Endothelial cell of umbilical vein (primary cell): ENCODE data around the gene GJB3. TPM values are rescaled to one million over a fixed set of nuclear protein-coding genes. Genes with fewer than 3 reads are reported as not detected.

Source experiments
- BruUV-seq: library from RNA; stranded (reverse); fragments of 400-500 nt; replicated peaks from 2 replicates; lab custom pipeline; 2021; lab: Mats Ljungman, UMichigan
- CTCF ChIA-PET: fragments of 300-600, 350-600 bp; sonication (Branson Sonifier 250); formaldehyde crosslinking; loops from one replicate; lab custom pipeline; 2021; ENCODE audit warnings: antibody characterized with exemption, inconsistent platforms; lab: Charles Lee
- POLR2A ChIA-PET: fragments of 300-600, 350-600 bp; sonication (Branson Sonifier 250); formaldehyde crosslinking; loops from one replicate; lab custom pipeline; 2021; ENCODE audit warnings: antibody characterized with exemption, inconsistent platforms; lab: Charles Lee
- DNase-seq: peaks from one replicate; pipeline ENCODE4 v3.0.0-alpha.2; 2011; ENCODE audit warnings: low read depth, low spot score
- FAIRE-seq: peaks from 2 replicates; lab custom pipeline; 2011; peaks lifted over from hg19 to GRCh38; lab: Jason Lieb, UNC
- H2AFZ ChIP-seq: 2 replicates; pipeline ENCODE4 v1.6.0; 2012; ENCODE audit warnings: low read depth, low read length, control low read depth, inconsistent platforms
- H3K27ac ChIP-seq: 2 replicates; pipeline ENCODE4 v1.5.1; 2011; ENCODE audit warnings: low read depth, mild to moderate bottlenecking, control low read depth, low read length, moderate library complexity; ENCODE audit not compliant: insufficient read depth
- H3K27me3 ChIP-seq, 2 experiments: 2 replicates each; pipeline versions ENCODE4 v1.6.0 to v1.6.1; 2011; ENCODE audit warnings: low read length in 2 of 2, mixed read lengths in 1 of 2; ENCODE audit not compliant: control insufficient read depth in 2 of 2, insufficient read depth in 2 of 2
- H3K36me3 ChIP-seq, 2 experiments: 2 replicates in 1 of 2; 3 replicates in 1 of 2; pipeline ENCODE4 v1.5.1; 2011; ENCODE audit warnings: low read length in 2 of 2, mild to moderate bottlenecking in 1 of 2, moderate library complexity in 1 of 2; ENCODE audit not compliant: control insufficient read depth in 2 of 2, insufficient read depth in 2 of 2; ENCODE audit errors: extremely low read depth in 1 of 2
- H3K4me1 ChIP-seq: 3 replicates; pipeline ENCODE4 v1.5.1; 2011; ENCODE audit warnings: mild to moderate bottlenecking, low read length; ENCODE audit not compliant: control insufficient read depth, insufficient read depth; ENCODE audit errors: extremely low read depth
- H3K4me2 ChIP-seq: 2 replicates; pipeline ENCODE4 v1.6.1; 2011; ENCODE audit warnings: low read length, control low read depth, mixed read lengths; ENCODE audit not compliant: insufficient read depth
- H3K4me3 ChIP-seq, 3 experiments: fragments of 200-600 bp in 1 of 3; sonication (generic), shearing (Covaris generic) in 1 of 3; replicated peaks in 1 of 3; 2 replicates each; pipeline ENCODE4 v1.5.1; 2011 to 2016; ENCODE audit warnings: control low read depth in 3 of 3, low read length in 3 of 3, mild to moderate bottlenecking in 2 of 3, inconsistent platforms in 1 of 3, low read depth in 1 of 3, moderate library complexity in 1 of 3; ENCODE audit not compliant: insufficient read depth in 1 of 3
- H3K79me2 ChIP-seq: 2 replicates; pipeline ENCODE4 v1.6.0; 2012; ENCODE audit warnings: low read length, inconsistent platforms; ENCODE audit not compliant: control insufficient read depth, insufficient read depth
- H3K9ac ChIP-seq: replicated peaks from 2 replicates; pipeline ENCODE3; 2011; ENCODE audit warnings: low read length, control low read depth; ENCODE audit not compliant: insufficient read depth; ENCODE audit errors: extremely low read depth
- H3K9me1 ChIP-seq: replicated peaks from 3 replicates; pipeline ENCODE4 v1.6.0; 2011; ENCODE audit warnings: mild to moderate bottlenecking, low read length; ENCODE audit not compliant: control insufficient read depth, insufficient read depth; ENCODE audit errors: extremely low read depth
- H3K9me3 ChIP-seq: replicated peaks from 2 replicates; pipeline ENCODE4 v1.5.1; 2012; ENCODE audit warnings: low read length, inconsistent platforms; ENCODE audit not compliant: control insufficient read depth, insufficient read depth
- H4K20me1 ChIP-seq: replicated peaks from 2 replicates; pipeline ENCODE3; 2011; ENCODE audit warnings: mild to moderate bottlenecking, low read length; ENCODE audit not compliant: control insufficient read depth, insufficient read depth; ENCODE audit errors: extremely low read depth
- EZH2 ChIP-seq: IDR thresholded peaks from 2 replicates; pipeline ENCODE4 v1.6.1; 2012; ENCODE audit warnings: borderline replicate concordance, low read depth, mild to moderate bottlenecking, moderate library complexity, low read length, inconsistent platforms; ENCODE audit not compliant: severe bottlenecking
- GATA2 ChIP-seq: IDR thresholded peaks from 2 replicates; pipeline ENCODE4 v1.7.0; 2011; ENCODE audit warnings: low read depth, mild to moderate bottlenecking, moderate library complexity, mixed read lengths, low read length; ENCODE audit not compliant: insufficient read length, insufficient read depth
- JUN ChIP-seq: IDR thresholded peaks from 2 replicates; pipeline ENCODE4 v1.6.1; 2011; ENCODE audit warnings: borderline replicate concordance, low read depth; ENCODE audit not compliant: insufficient read length, insufficient read depth
- MYC ChIP-seq: IDR thresholded peaks from one replicate; pipeline ENCODE4 v1.6.1; 2011; ENCODE audit warnings: mild to moderate bottlenecking, low read depth, low read length
- POLR2A ChIP-seq: IDR thresholded peaks from 2 replicates; pipeline ENCODE4 v1.6.1; 2012; ENCODE audit warnings: low read depth, mild to moderate bottlenecking, control low read depth, low read length
- POLR2AphosphoS5 ChIP-seq: IDR thresholded peaks from 2 replicates; pipeline ENCODE4 v1.6.1; 2012; ENCODE audit warnings: low read depth, mild to moderate bottlenecking, control low read depth, low read length, moderate library complexity; ENCODE audit not compliant: insufficient read depth
- dilution Hi-C: fragments of 300-500 bp; cut with MboI; formaldehyde crosslinking; loops from one replicate; pipeline ENCODE4 v1.15.0; 2019; ENCODE audit warnings: low sequenced_read_pairs; ENCODE audit not compliant: extremely low pct_ligation_motif_present
- intact Hi-C: fragments of 100-400 bp; cut with micrococcal nuclease; formaldehyde crosslinking; loops from one replicate; pipeline ENCODE4 v1.10.0; 2022
- polyA plus RNA-seq, 4 experiments: library from polyadenylated mRNA; depleted of rRNA in 3 of 4; stranded (reverse) in 3 of 4; unstranded in 1 of 4; fragments of >200 nt; gene quantifications; 2 replicates each; pipeline versions ENCODE4 v1.2.1 to v1.2.3, GENCODE V29; 2011 to 2012; ENCODE audit warnings: missing spikeins in 1 of 4
- total RNA-seq: library from RNA; stranded (reverse); gene quantifications from 2 replicates; pipeline ENCODE4 v1.2.3, GENCODE V29; 2021
- TF ChIP-seq, protein P1 (sequence below), 2 donors: IDR thresholded peaks; 1 replicate in 1 of 2; 2 replicates in 1 of 2; pipeline ENCODE4 v1.5.1; 2011; ENCODE audit warnings: low read length in 2 of 2, mild to moderate bottlenecking in 2 of 2, moderate library complexity in 2 of 2, control low read depth in 1 of 2, inconsistent platforms in 1 of 2, low read depth in 1 of 2; ENCODE audit not compliant: insufficient read depth in 1 of 2; ENCODE audit errors: extremely low read depth in 1 of 2

Gene GJB3
- total and polyA plus RNA-seq, 2 donors (not counting 3 experiments of a cell fraction or from before 2014, with no cell fraction given) = not detected

DNA sequence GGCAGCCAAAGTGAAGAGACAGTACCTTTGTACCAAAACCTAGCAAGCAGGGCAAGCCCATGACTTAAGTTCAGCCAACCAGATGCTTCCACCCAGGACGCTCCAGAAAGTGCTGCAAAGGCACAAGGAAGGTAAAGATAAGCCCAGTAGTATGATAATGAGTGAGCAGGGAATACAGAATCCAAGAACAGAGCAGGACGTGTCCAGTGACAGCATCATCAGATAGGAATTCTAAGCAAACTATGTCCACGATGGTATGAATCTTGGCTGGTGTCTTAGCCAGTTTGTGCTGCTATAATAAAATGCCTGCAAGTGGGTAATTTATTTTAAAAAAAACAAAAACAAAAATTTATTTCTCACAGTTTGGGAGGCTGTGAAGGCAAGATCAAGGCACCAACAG lies 25.4 kb downstream of the GJB3 start:
- H3K79me2 ChIP-seq = no peaks in the 10 kb centered on the region
- no peaks in the 10 kb centered on the region for H3K36me3 ChIP-seq
- H4K20me1 ChIP-seq = no peaks in the 10 kb centered on the region
- no TSS peak for BruUV-seq
- FAIRE-seq = no peak
- no peak for TF ChIP-seq POLR2A
- no peak for TF ChIP-seq MYC
- no peak for TF ChIP-seq GATA2
- TF ChIP-seq POLR2AphosphoS5 = no peak
- TF ChIP-seq, protein P1, sequence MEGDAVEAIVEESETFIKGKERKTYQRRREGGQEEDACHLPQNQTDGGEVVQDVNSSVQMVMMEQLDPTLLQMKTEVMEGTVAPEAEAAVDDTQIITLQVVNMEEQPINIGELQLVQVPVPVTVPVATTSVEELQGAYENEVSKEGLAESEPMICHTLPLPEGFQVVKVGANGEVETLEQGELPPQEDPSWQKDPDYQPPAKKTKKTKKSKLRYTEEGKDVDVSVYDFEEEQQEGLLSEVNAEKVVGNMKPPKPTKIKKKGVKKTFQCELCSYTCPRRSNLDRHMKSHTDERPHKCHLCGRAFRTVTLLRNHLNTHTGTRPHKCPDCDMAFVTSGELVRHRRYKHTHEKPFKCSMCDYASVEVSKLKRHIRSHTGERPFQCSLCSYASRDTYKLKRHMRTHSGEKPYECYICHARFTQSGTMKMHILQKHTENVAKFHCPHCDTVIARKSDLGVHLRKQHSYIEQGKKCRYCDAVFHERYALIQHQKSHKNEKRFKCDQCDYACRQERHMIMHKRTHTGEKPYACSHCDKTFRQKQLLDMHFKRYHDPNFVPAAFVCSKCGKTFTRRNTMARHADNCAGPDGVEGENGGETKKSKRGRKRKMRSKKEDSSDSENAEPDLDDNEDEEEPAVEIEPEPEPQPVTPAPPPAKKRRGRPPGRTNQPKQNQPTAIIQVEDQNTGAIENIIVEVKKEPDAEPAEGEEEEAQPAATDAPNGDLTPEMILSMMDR (IDR thresholded peaks at IDR 0.05; ENCODE audit: extremely low read depth in 1 of 2, insufficient read depth in 1 of 2, low read depth in 1 of 2, low read length in 2 of 2) = no peak
- TF ChIP-seq JUN = no peak
- TF ChIP-seq EZH2 = no peak
- no peak overlapping the region for H3K9ac ChIP-seq
- H3K9me3 ChIP-seq = no peaks in the 10 kb centered on the region
- intact Hi-C loops = no loop called here
- POLR2A ChIA-PET = no interaction called here
- H3K9me1 ChIP-seq = no peaks in the 10 kb centered on the region
- no peak for DNase-seq
- H3K27me3 ChIP-seq = peaks cover 0 to 2% of the 10 kb centered on the region in 2 experiments
- H3K4me3 ChIP-seq = no peak overlapping the region
- no peak overlapping the region for H3K27ac ChIP-seq
- no peaks in the 10 kb centered on the region for H3K4me1 ChIP-seq
- H3K4me2 ChIP-seq = no peak overlapping the region
- dilution Hi-C loops = no loop called here
- CTCF ChIA-PET = no interaction called here
- no peak overlapping the region for H2AFZ ChIP-seq
